Measurements from ENCODE around the gene XPO1.

XPO1 gene

GRCh38 chr2:61536572-61537276 lies 1.4 kb downstream of the XPO1 start:
- H3K4me2 ChIP-seq (ENCODE audit: insufficient read depth, low read length), result peak overlapping the region; percentile 81
- peak overlapping the region; percentile 77 for H3K27ac ChIP-seq (ENCODE audit: low read length)
- ATAC-seq (ENCODE audit: insufficient read depth, low read depth) (peak; percentile 73), DNase-seq (peak; percentile 94)
- no peak for TF ChIP-seq CTCF (IDR thresholded peaks at IDR 0.05; ENCODE audit: borderline replicate concordance, extremely low read depth, low read length, poor library complexity, severe bottlenecking)
- TF ChIP-seq EZH2 (IDR thresholded peaks at IDR 0.05; ENCODE audit: borderline replicate concordance, low read depth, low read length, severe bottlenecking), result no peak
- no peaks in the 10 kb centered on the region for H3K9me3 ChIP-seq (ENCODE audit: insufficient read depth, low read length, severe bottlenecking)
- H4K20me1 ChIP-seq (ENCODE audit: insufficient read depth, low read length), result peaks cover 44% of the 10 kb centered on the region
- peaks cover 50% of the 10 kb centered on the region for H3K4me1 ChIP-seq (ENCODE audit: insufficient read depth, low read length)
- peaks cover 19% of the 10 kb centered on the region for H3K36me3 ChIP-seq (ENCODE audit: insufficient read depth, low read length)
- peak overlapping the region; percentile 92 for H3K9ac ChIP-seq (ENCODE audit: low read depth, low read length)
- no peak overlapping the region; the same call in 1 of the 2 replicates for H2AFZ ChIP-seq (ENCODE audit: low read depth, low read length)
- H3K27me3 ChIP-seq (ENCODE audit: insufficient read depth, low read length, poor library complexity), result no peaks in the 10 kb centered on the region
- H3K79me2 ChIP-seq (ENCODE audit: insufficient read depth, low read length), result peaks cover 79% of the 10 kb centered on the region
- peak overlapping the region; percentile 46 to 72 for H3K4me3 ChIP-seq (ENCODE audit: low read depth in 1 of 2, low read length in 2 of 2)

GRCh38 chr2:61536180-61536571 lies 2.0 kb downstream of the XPO1 start:
- H4K20me1 ChIP-seq (ENCODE audit: insufficient read depth, low read length), result peaks cover 49% of the 10 kb centered on the region
- H2AFZ ChIP-seq (ENCODE audit: low read depth, low read length), result no peak overlapping the region

GRCh38 chr2:61535449-61535848 lies 2.7 kb downstream of the XPO1 start:
- peaks cover 54% of the 10 kb centered on the region for H3K4me1 ChIP-seq (ENCODE audit: insufficient read depth, low read length)
- DNase-seq (no peak), ATAC-seq (ENCODE audit: insufficient read depth, low read depth) (no peak)
- H4K20me1 ChIP-seq (ENCODE audit: insufficient read depth, low read length), result peaks cover 56% of the 10 kb centered on the region
- H3K27ac ChIP-seq (ENCODE audit: low read length), result peak overlapping the region; percentile 77; the same call in 1 of the 2 replicates
- peaks cover 90% of the 10 kb centered on the region for H3K79me2 ChIP-seq (ENCODE audit: insufficient read depth, low read length)
- H3K4me3 ChIP-seq (ENCODE audit: low read depth in 1 of 2, low read length in 2 of 2), result peak overlapping the region; percentile 46 to 72; a peak in 3 of 4 replicates
- peak overlapping the region; percentile 81 for H3K4me2 ChIP-seq (ENCODE audit: insufficient read depth, low read length)
- H3K9me3 ChIP-seq (ENCODE audit: insufficient read depth, low read length, severe bottlenecking), result no peaks in the 10 kb centered on the region
- peaks cover 30% of the 10 kb centered on the region for H3K36me3 ChIP-seq (ENCODE audit: insufficient read depth, low read length)
- H2AFZ ChIP-seq (ENCODE audit: low read depth, low read length), result no peak overlapping the region
- TF ChIP-seq CTCF (IDR thresholded peaks at IDR 0.05; ENCODE audit: borderline replicate concordance, extremely low read depth, low read length, poor library complexity, severe bottlenecking) (no peak), EZH2 (IDR thresholded peaks at IDR 0.05; ENCODE audit: borderline replicate concordance, low read depth, low read length, severe bottlenecking) (no peak)
- peak overlapping the region; percentile 92 for H3K9ac ChIP-seq (ENCODE audit: low read depth, low read length)
- no peaks in the 10 kb centered on the region for H3K27me3 ChIP-seq (ENCODE audit: insufficient read depth, low read length, poor library complexity)

More at GRCh38 chr2:61536180-61536571, 2.0 kb downstream of the XPO1 start:
- H3K4me1 ChIP-seq (ENCODE audit: insufficient read depth, low read length), result peaks cover 54% of the 10 kb centered on the region
- H3K79me2 ChIP-seq (ENCODE audit: insufficient read depth, low read length), result peaks cover 85% of the 10 kb centered on the region
- peak overlapping the region; percentile 81 for H3K4me2 ChIP-seq (ENCODE audit: insufficient read depth, low read length)
- H3K27me3 ChIP-seq (ENCODE audit: insufficient read depth, low read length, poor library complexity), result no peaks in the 10 kb centered on the region
- no peak for TF ChIP-seq EZH2 (IDR thresholded peaks at IDR 0.05; ENCODE audit: borderline replicate concordance, low read depth, low read length, severe bottlenecking)
- H3K9ac ChIP-seq (ENCODE audit: low read depth, low read length), result peak overlapping the region; percentile 92
- DNase-seq (no peak), ATAC-seq (ENCODE audit: insufficient read depth, low read depth) (no peak)
- H3K36me3 ChIP-seq (ENCODE audit: insufficient read depth, low read length), result peaks cover 24% of the 10 kb centered on the region
- H3K4me3 ChIP-seq (ENCODE audit: low read depth in 1 of 2, low read length in 2 of 2), result peak overlapping the region; percentile 46 to 72
- peak overlapping the region; percentile 77 for H3K27ac ChIP-seq (ENCODE audit: low read length)
- H3K9me3 ChIP-seq (ENCODE audit: insufficient read depth, low read length, severe bottlenecking), result no peaks in the 10 kb centered on the region

DNA sequence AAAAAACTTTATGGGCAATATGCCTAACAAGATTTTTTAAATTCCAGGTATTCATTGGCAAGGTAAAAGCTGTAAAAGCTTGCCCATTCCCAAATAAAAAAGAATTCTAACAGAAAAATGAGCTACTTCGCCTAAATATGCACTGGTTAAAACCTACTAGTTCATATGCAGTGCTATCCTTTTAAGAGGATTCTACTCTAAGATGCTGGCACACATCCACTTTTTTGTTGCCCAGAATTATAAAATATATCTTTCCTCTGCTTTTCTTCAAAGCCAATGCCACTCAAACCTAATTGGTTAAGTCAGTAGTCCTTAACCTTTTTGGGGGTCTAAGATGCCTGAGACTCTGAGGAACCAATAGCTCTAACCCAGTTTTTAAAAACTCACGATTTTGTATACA lies 3.2 kb downstream of the XPO1 start:
- Histone ChIP-seq H3K27me3 (ENCODE audit: insufficient read depth, low read length, poor library complexity) (no peaks in the 10 kb centered on the region), H3K4me1 (ENCODE audit: insufficient read depth, low read length) (peaks cover 57% of the 10 kb centered on the region), H4K20me1 (ENCODE audit: insufficient read depth, low read length) (peaks cover 61% of the 10 kb centered on the region), H3K4me2 (ENCODE audit: insufficient read depth, low read length) (peak overlapping the region; percentile 81), H3K36me3 (ENCODE audit: insufficient read depth, low read length) (peaks cover 35% of the 10 kb centered on the region), H3K79me2 (ENCODE audit: insufficient read depth, low read length) (peaks cover 92% of the 10 kb centered on the region), H3K9ac (ENCODE audit: low read depth, low read length) (peak overlapping the region; percentile 92), H2AFZ (ENCODE audit: low read depth, low read length) (no peak overlapping the region), H3K27ac (ENCODE audit: low read length) (peak overlapping the region; percentile 30; the same call in 1 of the 2 replicates), H3K9me3 (ENCODE audit: insufficient read depth, low read length, severe bottlenecking) (no peaks in the 10 kb centered on the region), H3K4me3 (ENCODE audit: low read depth in 1 of 2, low read length in 2 of 2) (peak overlapping the region; percentile 46 to 72; a peak in 3 of 4 replicates)
- TF ChIP-seq EZH2 (IDR thresholded peaks at IDR 0.05; ENCODE audit: borderline replicate concordance, low read depth, low read length, severe bottlenecking) (no peak), CTCF (IDR thresholded peaks at IDR 0.05; ENCODE audit: borderline replicate concordance, extremely low read depth, low read length, poor library complexity, severe bottlenecking) (no peak)
- ATAC-seq (ENCODE audit: insufficient read depth, low read depth) (no peak), DNase-seq (no peak)

Data from DND-41 (cell line).